ENCODE measurements around the gene IL15RA.

IL15RA gene

GRCh38 chr10:5971315-5971832 lies 6.0 kb downstream of the IL15RA start:
- no peak overlapping the region for H3K4me3 ChIP-seq (replicated peaks in 1 of 2; ENCODE audit: low read depth in 2 of 2, low read length in 2 of 2)

GRCh38 chr10:5970527-5970926 lies 6.8 kb downstream of the IL15RA start:
- H3K4me3 ChIP-seq (replicated peaks in 1 of 2; ENCODE audit: low read depth in 2 of 2, low read length in 2 of 2): no peak overlapping the region
- DNase-seq (ENCODE audit: low read depth in 2 of 2): no peak
- TF ChIP-seq CTCF (IDR thresholded peaks at IDR 0.05; ENCODE audit: low read depth, low read length): no peak

More at GRCh38 chr10:5971315-5971832, 6.0 kb downstream of the IL15RA start:
- peak in 1 of 2 donors; percentile 80 for DNase-seq (ENCODE audit: low read depth in 2 of 2)
- TF ChIP-seq CTCF (IDR thresholded peaks at IDR 0.05; ENCODE audit: low read depth, low read length): no peak

- TF ChIP-seq CTCF (IDR thresholded peaks at IDR 0.05; ENCODE audit: low read depth, low read length): no peak
- H3K4me3 ChIP-seq (replicated peaks in 1 of 2; ENCODE audit: low read depth in 2 of 2, low read length in 2 of 2): no peak overlapping the region
- DNase-seq (ENCODE audit: low read depth in 2 of 2): no peak
Measured at GRCh38 chr10:5970066-5970465, 7.3 kb downstream of the IL15RA start.

GRCh38 chr10:5968681-5969453 lies 8.5 kb downstream of the IL15RA start:
- no peak for DNase-seq (ENCODE audit: low read depth in 2 of 2)
- no peak overlapping the region for H3K4me3 ChIP-seq (replicated peaks in 1 of 2; ENCODE audit: low read depth in 2 of 2, low read length in 2 of 2)
- TF ChIP-seq CTCF (IDR thresholded peaks at IDR 0.05; ENCODE audit: low read depth, low read length): no peak

GRCh38 chr10:5968037-5968680 lies 9.2 kb downstream of the IL15RA start:
- DNase-seq (ENCODE audit: low read depth in 2 of 2): no peak
- TF ChIP-seq CTCF (IDR thresholded peaks at IDR 0.05; ENCODE audit: low read depth, low read length): no peak

GRCh38 chr10:5965266-5965665 lies 12.1 kb downstream of the IL15RA start:
- no peak for TF ChIP-seq CTCF (IDR thresholded peaks at IDR 0.05; ENCODE audit: low read depth, low read length)
- DNase-seq (ENCODE audit: low read depth in 2 of 2): no peak
- H3K4me3 ChIP-seq (replicated peaks in 1 of 2; ENCODE audit: low read depth in 2 of 2, low read length in 2 of 2): no peak overlapping the region

More at GRCh38 chr10:5968037-5968680, 9.2 kb downstream of the IL15RA start:
- H3K4me3 ChIP-seq (replicated peaks in 1 of 2; ENCODE audit: low read depth in 2 of 2, low read length in 2 of 2): no peak overlapping the region

Data from cardiac fibroblast (primary cell).